ENCODE data around the gene DGKB. TPM values are rescaled to one million over a fixed set of nuclear protein-coding genes. Genes with fewer than 3 reads are reported as not detected.

The DGKB gene
- total RNA-seq, 1 donor from 2014 or later, result 5.5 TPM

DNA sequence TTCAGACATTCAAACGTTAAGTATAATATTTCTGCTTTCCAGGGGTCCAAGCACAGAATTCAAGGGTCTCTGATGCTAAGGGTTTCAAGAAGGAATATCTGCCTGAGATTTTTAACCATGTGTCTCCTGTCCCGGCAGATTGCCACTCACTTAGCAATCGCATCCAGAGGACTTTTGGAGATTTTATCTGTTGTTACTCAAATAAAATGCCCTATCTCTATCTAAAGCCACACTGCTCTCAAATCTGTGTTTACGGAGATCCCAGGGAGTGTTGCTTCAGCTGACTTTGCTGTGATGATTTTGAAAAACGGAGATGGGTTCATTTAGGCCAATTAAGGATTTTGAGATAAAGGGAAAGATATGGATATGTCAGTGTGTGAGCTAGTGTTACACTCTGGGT, 359.9 kb downstream of the DGKB start:
- no peaks in the 10 kb centered on the region for H3K79me2 ChIP-seq (ENCODE audit: low read depth)
- H3F3A ChIP-seq (ENCODE audit: low read depth), result no peaks in the 10 kb centered on the region
- H3K27ac Mint-ChIP-seq, result no peak overlapping the region
- no peak for TF ChIP-seq EZH2phosphoT487 (IDR thresholded peaks at IDR 0.05)
- TF ChIP-seq CTCF (IDR thresholded peaks at IDR 0.05), result no peak
- TF ChIP-seq EZH2 (IDR thresholded peaks at IDR 0.05), result no peak
- H3K27me3 Mint-ChIP-seq (ENCODE audit: insufficient read depth, low read depth), result no peaks in the 10 kb centered on the region
- H3K4me3 ChIP-seq, result no peak overlapping the region
- H3K4me2 ChIP-seq, result no peak overlapping the region
- H3K4me1 Mint-ChIP-seq, result peaks cover 3% of the 10 kb centered on the region
- H2AFZ ChIP-seq (replicated peaks), result no peak overlapping the region
- H3K36me3 ChIP-seq, result no peaks in the 10 kb centered on the region
- H3K9ac ChIP-seq, result no peak overlapping the region
- H3K9me3 Mint-ChIP-seq, result no peaks in the 10 kb centered on the region
- H3K36me3 Mint-ChIP-seq, result no peaks in the 10 kb centered on the region
- H3K27me3 ChIP-seq, result no peaks in the 10 kb centered on the region
- H4K20me1 ChIP-seq (ENCODE audit: low read depth), result no peaks in the 10 kb centered on the region
- peaks cover 6% of the 10 kb centered on the region for H3K4me1 ChIP-seq
- no peak for DNase-seq (ENCODE audit: low spot score)
- H3K9me3 ChIP-seq (ENCODE audit: low read depth), result no peaks in the 10 kb centered on the region
- no peak overlapping the region for H3K27ac ChIP-seq
- H3K4me3 Mint-ChIP-seq, result no peak overlapping the region

GRCh38 chr7:14521183-14521582, 381.4 kb downstream of the DGKB start:
- Histone ChIP-seq H3K4me3 (no peak overlapping the region), H4K20me1 (ENCODE audit: low read depth) (no peaks in the 10 kb centered on the region), H3K4me2 (no peak overlapping the region), H3K27me3 (no peaks in the 10 kb centered on the region), H3K79me2 (ENCODE audit: low read depth) (no peaks in the 10 kb centered on the region), H3K9me3 (ENCODE audit: low read depth) (no peaks in the 10 kb centered on the region), H3F3A (ENCODE audit: low read depth) (no peaks in the 10 kb centered on the region), H3K4me1 (no peaks in the 10 kb centered on the region), H3K36me3 (peaks cover 4% of the 10 kb centered on the region), H2AFZ (replicated peaks) (no peak overlapping the region), H3K27ac (no peak overlapping the region), H3K9ac (no peak overlapping the region)
- no peak overlapping the region for H3K4me3 Mint-ChIP-seq
- peaks cover 6% of the 10 kb centered on the region for H3K9me3 Mint-ChIP-seq
- H3K27me3 Mint-ChIP-seq (ENCODE audit: insufficient read depth, low read depth), result no peaks in the 10 kb centered on the region
- no peaks in the 10 kb centered on the region for H3K36me3 Mint-ChIP-seq
- TF ChIP-seq CTCF (IDR thresholded peaks at IDR 0.05) (no peak), EZH2 (IDR thresholded peaks at IDR 0.05) (no peak), EZH2phosphoT487 (IDR thresholded peaks at IDR 0.05) (no peak)
- H3K27ac Mint-ChIP-seq, result no peak overlapping the region
- no peaks in the 10 kb centered on the region for H3K4me1 Mint-ChIP-seq
- DNase-seq (ENCODE audit: low spot score), result no peak

DNA sequence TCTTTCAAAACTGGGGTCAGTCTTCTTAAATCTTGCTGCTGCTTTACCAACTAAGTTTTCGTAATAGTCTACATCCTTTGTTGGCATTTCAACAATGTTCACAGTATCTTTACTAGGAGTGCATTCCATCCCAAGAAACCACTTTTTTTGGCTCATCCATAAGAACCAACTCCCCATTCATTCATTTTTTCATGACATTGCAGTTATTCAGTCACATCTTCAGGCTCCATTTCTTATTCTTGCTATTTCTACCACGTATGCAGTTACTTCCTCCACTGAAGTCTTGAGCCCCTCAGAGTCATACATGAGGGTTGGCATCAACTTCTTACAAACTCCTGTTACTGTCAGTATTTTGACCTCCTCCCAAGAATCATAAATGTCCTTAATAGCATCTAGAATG, 392.3 kb downstream of the DGKB start:
- Histone ChIP-seq H3K4me1 (no peaks in the 10 kb centered on the region), H3K36me3 (no peaks in the 10 kb centered on the region), H4K20me1 (ENCODE audit: low read depth) (no peaks in the 10 kb centered on the region), H3K9me3 (ENCODE audit: low read depth) (no peaks in the 10 kb centered on the region), H3F3A (ENCODE audit: low read depth) (no peaks in the 10 kb centered on the region), H3K27ac (no peak overlapping the region), H2AFZ (replicated peaks) (no peak overlapping the region), H3K9ac (no peak overlapping the region), H3K4me2 (no peak overlapping the region), H3K27me3 (no peaks in the 10 kb centered on the region), H3K4me3 (no peak overlapping the region), H3K79me2 (ENCODE audit: low read depth) (no peaks in the 10 kb centered on the region)
- H3K4me1 Mint-ChIP-seq, result no peaks in the 10 kb centered on the region
- no peaks in the 10 kb centered on the region for H3K36me3 Mint-ChIP-seq
- no peak overlapping the region for H3K4me3 Mint-ChIP-seq
- no peak overlapping the region for H3K27ac Mint-ChIP-seq
- TF ChIP-seq EZH2 (IDR thresholded peaks at IDR 0.05) (no peak), CTCF (IDR thresholded peaks at IDR 0.05) (no peak), EZH2phosphoT487 (IDR thresholded peaks at IDR 0.05) (no peak)
- DNase-seq (ENCODE audit: low spot score), result no peak
- no peaks in the 10 kb centered on the region for H3K27me3 Mint-ChIP-seq (ENCODE audit: insufficient read depth, low read depth)
- peaks cover 6% of the 10 kb centered on the region for H3K9me3 Mint-ChIP-seq
